CD14-positive monocyte (primary cell): Measurements from ENCODE around the gene LRRC45. TPM values are rescaled to one million over a fixed set of nuclear protein-coding genes. Genes with fewer than 3 reads are reported as not detected.

ENCODE experiments used
- DNase-seq, 3 donors: peaks; one replicate each; pipeline ENCODE4 v3.0.0-alpha.2; 2011 to 2022
- H2AFZ ChIP-seq: 2 replicates; pipeline ENCODE4 v1.6.0; 2012; ENCODE audit warnings: mild to moderate bottlenecking, low read depth, low read length, inconsistent platforms; ENCODE audit not compliant: insufficient read depth, poor library complexity, severe bottlenecking
- H3K27ac ChIP-seq, 2 donors: 1 replicate in 1 of 2; 2 replicates in 1 of 2; pipeline ENCODE4 v1.5.1; 2012 to 2013; ENCODE audit warnings: low read length in 2 of 2, control low read depth in 1 of 2, inconsistent platforms in 1 of 2, low read depth in 1 of 2, mild to moderate bottlenecking in 1 of 2
- H3K27me3 ChIP-seq, 2 donors: one replicate each; pipeline versions ENCODE4 v1.6.0 to v1.6.1; 2011 to 2013; ENCODE audit warnings: low read length in 2 of 2; ENCODE audit not compliant: control insufficient read depth in 2 of 2, insufficient read depth in 2 of 2
- H3K36me3 ChIP-seq, 2 donors: replicated peaks in 1 of 2; 1 replicate in 1 of 2; 2 replicates in 1 of 2; pipeline versions ENCODE4 v1.5.1 to v1.6.1; 2012 to 2013; ENCODE audit warnings: low read length in 2 of 2, control low read depth in 1 of 2, inconsistent platforms in 1 of 2, mild to moderate bottlenecking in 1 of 2; ENCODE audit not compliant: insufficient read depth in 2 of 2, control insufficient read depth in 1 of 2
- H3K4me1 ChIP-seq, 2 donors: 1 replicate in 1 of 2; 2 replicates in 1 of 2; pipeline versions ENCODE4 v1.5.1 to v1.6.1; 2012 to 2013; ENCODE audit warnings: low read length in 2 of 2, control low read depth in 1 of 2, inconsistent platforms in 1 of 2, mild to moderate bottlenecking in 1 of 2, moderate library complexity in 1 of 2; ENCODE audit not compliant: insufficient read depth in 2 of 2, control insufficient read depth in 1 of 2
- H3K4me2 ChIP-seq: replicated peaks from 2 replicates; pipeline ENCODE3; 2012; ENCODE audit warnings: low read length, moderate library complexity, mild to moderate bottlenecking; ENCODE audit not compliant: poor library complexity, severe bottlenecking; ENCODE audit errors: extremely low read depth
- H3K4me3 ChIP-seq, 3 experiments: fragments of 200-600 bp in 1 of 3; sonication (generic) in 1 of 3; replicated peaks in 1 of 3; 1 replicate in 2 of 3; 2 replicates in 1 of 3; pipeline ENCODE4 v1.5.1; 2011 to 2013; ENCODE audit warnings: low read length in 3 of 3, mild to moderate bottlenecking in 3 of 3, control low read depth in 2 of 3, low read depth in 2 of 3, inconsistent platforms in 1 of 3, moderate library complexity in 1 of 3
- H3K79me2 ChIP-seq: 2 replicates; pipeline ENCODE4 v1.6.0; 2012; ENCODE audit warnings: mild to moderate bottlenecking, control low read depth, inconsistent platforms, low read length, moderate library complexity; ENCODE audit not compliant: insufficient read depth
- H3K9ac ChIP-seq: 2 replicates; pipeline ENCODE4 v1.6.0; 2017; ENCODE audit warnings: low read length, mild to moderate bottlenecking; ENCODE audit not compliant: insufficient read depth, poor library complexity, severe bottlenecking
- H3K9me3 ChIP-seq, 2 donors: replicated peaks in 1 of 2; 1 replicate in 1 of 2; 2 replicates in 1 of 2; pipeline versions ENCODE4 v1.5.1 to v1.6.1; 2012 to 2013; ENCODE audit warnings: low read length in 2 of 2, control low read depth in 1 of 2; ENCODE audit not compliant: control insufficient read depth in 1 of 2, insufficient read depth in 1 of 2
- H4K20me1 ChIP-seq: 2 replicates; pipeline ENCODE4 v1.6.0; 2012; ENCODE audit warnings: mild to moderate bottlenecking, low read length, control low read depth, moderate library complexity; ENCODE audit not compliant: insufficient read depth
- H3K27ac Mint-ChIP-seq, 7 donors: one replicate each; pipeline ENCODE4 v1.8.0; 2020; ENCODE audit warnings: mild to moderate bottlenecking in 7 of 7, mixed read lengths in 7 of 7, moderate library complexity in 6 of 7, inconsistent platforms in 2 of 7
- H3K27me3 Mint-ChIP-seq, 3 donors: one replicate each; pipeline ENCODE4 v1.8.0; 2021 to 2022; ENCODE audit warnings: low read depth in 3 of 3, mild to moderate bottlenecking in 3 of 3, mixed read lengths in 3 of 3, moderate library complexity in 3 of 3, inconsistent platforms in 1 of 3
- H3K36me3 Mint-ChIP-seq, 2 donors: one replicate each; pipeline ENCODE4 v1.8.0; 2020; ENCODE audit warnings: mixed read lengths in 2 of 2, inconsistent platforms in 1 of 2, mild to moderate bottlenecking in 1 of 2
- H3K4me1 Mint-ChIP-seq: one replicate; pipeline ENCODE4 v1.8.0; 2020; ENCODE audit warnings: mild to moderate bottlenecking, mixed read lengths
- H3K4me3 Mint-ChIP-seq, 2 donors: one replicate each; pipeline ENCODE4 v1.8.0; 2020; ENCODE audit warnings: mild to moderate bottlenecking in 2 of 2, mixed read lengths in 2 of 2, moderate library complexity in 1 of 2
- H3K9me3 Mint-ChIP-seq, 7 donors: one replicate each; pipeline ENCODE4 v1.8.0; 2020 to 2022; ENCODE audit warnings: mixed read lengths in 7 of 7, mild to moderate bottlenecking in 6 of 7, moderate library complexity in 6 of 7, inconsistent platforms in 2 of 7
- CTCF ChIP-seq: fragments of 200-600 bp; IDR thresholded peaks from one replicate; pipeline ENCODE4 v1.8.0; 2022; ENCODE audit warnings: antibody characterized with exemption, mild to moderate bottlenecking
- WGBS: methylation state at CpG from one replicate; pipeline ENCODE4 v1.1.5; 2013; ENCODE audit warnings: missing lambda C conversion rate; ENCODE audit not compliant: insufficient coverage; 5-methylcytosine and 5-hydroxymethylcytosine counted together
- intact Hi-C, 2 donors: fragments of 100-400 bp; cut with micrococcal nuclease; formaldehyde crosslinking; loops; one replicate each; pipeline versions ENCODE4 v1.15.0 to v1.15.1; 2023
- polyA plus RNA-seq, 3 donors: library from polyadenylated mRNA; depleted of rRNA in 1 of 3; unstranded in 2 of 3; stranded (reverse) in 1 of 3; fragments of 300-500 nt in 2 of 3; fragments of >200 nt in 1 of 3; fragmentation: Illumina TruSeq in 2 of 3; gene quantifications; 1 replicate in 2 of 3; 2 replicates in 1 of 3; pipeline ENCODE4 v1.2.3, GENCODE V29; 2012 to 2021

Gene LRRC45
- polyA plus RNA-seq, 3 donors: 2.6 to 12.2 (median 3.4) TPM

DNA sequence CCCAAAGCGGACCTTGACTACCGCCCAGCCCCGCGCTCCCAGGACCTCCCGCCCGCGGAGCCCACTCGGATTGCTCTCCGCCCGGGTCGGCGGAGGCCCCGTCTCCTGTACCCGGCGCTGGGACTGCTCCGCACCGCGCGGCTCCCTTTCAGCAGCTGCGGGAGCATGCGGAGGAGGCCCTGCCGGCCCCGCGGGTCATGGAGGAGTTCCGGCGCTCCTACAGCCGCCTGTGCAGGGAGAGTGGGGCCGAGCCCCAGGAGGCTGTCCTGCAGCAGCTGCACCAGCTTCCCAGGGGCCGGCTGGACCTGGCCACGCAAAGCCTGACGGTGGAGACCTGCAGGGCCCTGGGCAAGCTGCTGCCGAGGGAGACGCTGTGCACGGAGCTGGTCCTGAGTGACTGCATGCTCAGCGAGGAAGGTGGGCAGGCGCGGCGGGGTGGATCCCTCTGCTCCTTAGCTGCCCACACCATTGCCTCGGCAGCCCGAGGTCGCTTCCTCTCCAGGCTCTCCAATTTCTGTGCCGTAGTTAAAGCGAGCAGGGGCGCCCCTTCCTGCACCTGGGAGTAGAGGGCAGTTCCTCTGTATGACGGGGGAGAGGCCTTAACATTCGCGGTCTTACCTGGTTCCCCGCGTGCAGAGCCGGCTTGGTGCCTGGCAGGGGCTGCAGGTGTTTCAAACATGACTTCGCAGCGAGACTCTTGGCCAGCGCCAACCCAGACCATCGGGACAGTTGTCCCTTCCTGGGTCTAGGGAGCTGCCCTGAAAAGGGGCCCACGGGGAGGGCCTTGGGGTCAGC lies 539 bp downstream of the LRRC45 start:
- Mint-ChIP-seq H3K27me3 (peaks cover 0 to 1% (median 1%) of the 10 kb centered on the region in 3 donors), H3K4me3 (peak overlapping the region; percentile 80 to 88), H3K9me3 (no peaks in the 10 kb centered on the region), H3K27ac (no peak overlapping the region), H3K4me1 (peaks cover 31% of the 10 kb centered on the region), H3K36me3 (peaks cover 13 to 31% of the 10 kb centered on the region in 2 donors)
- TF ChIP-seq CTCF: no peak
- Histone ChIP-seq H3K36me3 (peaks cover 0 to 10% of the 10 kb centered on the region in 2 donors), H3K9me3 (no peaks in the 10 kb centered on the region), H4K20me1 (peaks cover 32% of the 10 kb centered on the region), H3K27me3 (no peaks in the 10 kb centered on the region), H3K4me2 (peak overlapping the region; percentile 99), H3K4me3 (peak overlapping the region; percentile 62 to 96 (median 76)), H2AFZ (peak overlapping the region; percentile 96), H3K4me1 (peaks cover 26 to 37% of the 10 kb centered on the region in 2 donors), H3K9ac (peak overlapping the region; percentile 65), H3K27ac (no peak overlapping the region), H3K79me2 (peaks cover 34% of the 10 kb centered on the region)
- 4% methylated on average over 55 of the region's 55 CpGs for WGBS
- DNase-seq: no peak
- intact Hi-C loops: loop anchor here (1.0 to 10.0 kb wide), 4 partner anchors 46 to 301 kb away; partner anchors contain the start of gene ASPSCR1 (in 2 of the 2)

GRCh38 chr17:82024859-82025258 lies 1.8 kb downstream of the LRRC45 start:
- H3K9ac ChIP-seq: no peak overlapping the region
- no peak overlapping the region for H3K27ac ChIP-seq
- no peak for TF ChIP-seq CTCF
- Mint-ChIP-seq H3K4me1 (peaks cover 36% of the 10 kb centered on the region), H3K9me3 (no peaks in the 10 kb centered on the region), H3K4me3 (no peak overlapping the region), H3K36me3 (peaks cover 12 to 34% of the 10 kb centered on the region in 2 donors), H3K27ac (no peak overlapping the region), H3K27me3 (peaks cover 3 to 4% (median 3%) of the 10 kb centered on the region in 3 donors)
- intact Hi-C loops: loop anchor here in 1 of 2 donors (5.0 to 10.0 kb wide), 2 partner anchors 48 to 300 kb away; partner anchors contain the start of gene ASPSCR1
- H4K20me1 ChIP-seq: peaks cover 27% of the 10 kb centered on the region
- WGBS: 95% methylated on average over 12 of the region's 17 CpGs
- peaks cover 28 to 42% of the 10 kb centered on the region in 2 donors for H3K4me1 ChIP-seq
- peaks cover 33% of the 10 kb centered on the region for H3K79me2 ChIP-seq
- H3K4me2 ChIP-seq: no peak overlapping the region
- DNase-seq: no peak
- no peaks in the 10 kb centered on the region for H3K27me3 ChIP-seq
- H3K4me3 ChIP-seq: no peak overlapping the region
- H3K36me3 ChIP-seq: peaks cover 0 to 4% of the 10 kb centered on the region in 2 donors
- H3K9me3 ChIP-seq: no peaks in the 10 kb centered on the region
- no peak overlapping the region for H2AFZ ChIP-seq
